HepG2 (cell line): ENCODE results near the gene HDGFL2.

ENCODE experiments used
- ASH2L ChIP-seq: fragments of 300-600, 200-600 bp; sonication (generic); IDR thresholded peaks from 2 replicates; pipeline ENCODE4 v1.7.0; 2017; ENCODE audit warnings: low read depth, mild to moderate bottlenecking, moderate library complexity, mixed read lengths, low read length; ENCODE audit not compliant: insufficient read length
- ATF1 ChIP-seq: IDR thresholded peaks from 2 replicates; pipeline ENCODE4 v1.6.1; 2016; ENCODE audit warnings: mild to moderate bottlenecking, control low read depth
- MYNN ChIP-seq: sonication (generic); formaldehyde crosslinking; IDR thresholded peaks from 2 replicates; pipeline ENCODE4 v1.4.0; 2020; ENCODE audit warnings: mild to moderate bottlenecking, low read depth, missing genetic modification reagents

DNA sequence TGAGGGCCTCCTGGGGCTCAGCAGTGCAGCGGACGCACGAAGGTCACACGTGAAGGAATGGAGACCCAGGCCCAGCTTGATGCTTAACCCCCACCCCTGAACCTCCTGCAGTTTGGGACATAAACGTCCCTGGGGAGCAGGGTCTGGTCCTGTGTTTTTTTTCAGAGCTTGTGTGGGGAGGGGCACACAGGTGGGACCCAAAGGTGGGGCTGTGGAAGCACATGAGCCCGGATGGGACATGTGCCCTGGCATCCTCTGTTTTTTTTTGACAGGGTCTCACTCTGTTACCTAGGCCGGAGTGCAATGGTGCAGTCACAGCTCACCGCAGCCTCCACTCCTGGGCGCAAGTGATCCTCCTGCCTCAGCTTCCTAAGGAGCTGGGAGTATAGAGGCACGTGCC lies 35.0 kb upstream of the HDGFL2 start:
- TF ChIP-seq ASH2L (no peak), MYNN (no peak), ATF1 (CRISPR knock-in tag) (no peak)
